CD4-positive, alpha-beta memory T cell (primary cell): ENCODE results near the gene PLXNA2. TPM values are rescaled to one million over a fixed set of nuclear protein-coding genes. Genes with fewer than 3 reads are reported as not detected.

Experiments
- CTCF ChIA-PET: fragments of 350-600 bp; sonication (Branson Sonifier 250); formaldehyde crosslinking; loops from one replicate; lab custom pipeline; 2021; ENCODE audit warnings: inconsistent platforms; ENCODE audit not compliant: partially characterized antibody; lab: Charles Lee
- POLR2A ChIA-PET: fragments of 350-600 bp; sonication (Branson Sonifier 250); formaldehyde crosslinking; loops from one replicate; lab custom pipeline; 2021; ENCODE audit not compliant: partially characterized antibody; lab: Charles Lee
- DNase-seq, 5 donors: peaks; one replicate each; pipeline versions ENCODE4 v3.0.0 to v3.0.0-alpha.2; 2020 to 2022; ENCODE audit warnings: mixed read lengths in 1 of 5
- H3K27ac ChIP-seq: one replicate; pipeline ENCODE4 v1.7.0; 2013; ENCODE audit warnings: low read depth, low read length
- H3K27me3 ChIP-seq: 2 replicates; pipeline ENCODE4 v1.7.0; 2013; ENCODE audit warnings: mild to moderate bottlenecking, low read length, moderate library complexity; ENCODE audit not compliant: insufficient read depth
- H3K36me3 ChIP-seq: 2 replicates; pipeline ENCODE4 v1.7.0; 2013; ENCODE audit warnings: mild to moderate bottlenecking, low read length, moderate library complexity; ENCODE audit not compliant: insufficient read depth
- H3K4me1 ChIP-seq: 2 replicates; pipeline ENCODE4 v1.7.0; 2013; ENCODE audit warnings: mild to moderate bottlenecking, low read length, moderate library complexity; ENCODE audit not compliant: insufficient read depth
- H3K4me3 ChIP-seq, 2 donors: one replicate each; pipeline ENCODE4 v1.7.0; 2013; ENCODE audit warnings: low read length in 2 of 2, mild to moderate bottlenecking in 1 of 2
- H3K9me3 ChIP-seq, 2 donors: one replicate each; pipeline ENCODE4 v1.7.0; 2013; ENCODE audit warnings: low read length in 2 of 2, control low read depth in 1 of 2; ENCODE audit not compliant: control insufficient read depth in 1 of 2
- H3K27ac Mint-ChIP-seq, 7 donors: one replicate each; pipeline ENCODE4 v1.8.0; 2020 to 2021; ENCODE audit warnings: mixed read lengths in 7 of 7, mild to moderate bottlenecking in 6 of 7, inconsistent platforms in 3 of 7, moderate library complexity in 3 of 7
- H3K27me3 Mint-ChIP-seq, 2 donors: one replicate each; pipeline ENCODE4 v1.8.0; 2020 to 2021; ENCODE audit warnings: mixed read lengths in 2 of 2
- H3K36me3 Mint-ChIP-seq, 2 donors: one replicate each; pipeline ENCODE4 v1.8.0; 2020 to 2021; ENCODE audit warnings: mixed read lengths in 2 of 2, inconsistent platforms in 1 of 2, mild to moderate bottlenecking in 1 of 2
- H3K4me1 Mint-ChIP-seq, 4 donors: one replicate each; pipeline ENCODE4 v1.8.0; 2020 to 2021; ENCODE audit warnings: mixed read lengths in 4 of 4, mild to moderate bottlenecking in 1 of 4
- H3K4me3 Mint-ChIP-seq, 8 donors: one replicate each; pipeline ENCODE4 v1.8.0; 2020 to 2021; ENCODE audit warnings: mixed read lengths in 8 of 8, mild to moderate bottlenecking in 7 of 8, moderate library complexity in 6 of 8, inconsistent platforms in 3 of 8
- H3K9me3 Mint-ChIP-seq, 8 donors: one replicate each; pipeline ENCODE4 v1.8.0; 2020 to 2021; ENCODE audit warnings: mixed read lengths in 8 of 8, mild to moderate bottlenecking in 5 of 8, inconsistent platforms in 3 of 8, moderate library complexity in 1 of 8
- intact Hi-C: fragments of 100-400 bp; cut with micrococcal nuclease; formaldehyde crosslinking; loops from one replicate; pipeline ENCODE4 v1.15.1; 2023
- polyA plus RNA-seq, 2 donors: library from polyadenylated mRNA; unstranded; fragments of 300-500 nt; fragmentation: Illumina TruSeq; gene quantifications; one replicate each; pipeline ENCODE4 v1.2.3, GENCODE V29; 2021
- total RNA-seq, 2 experiments: library from RNA; stranded (reverse); gene quantifications; one replicate each; pipeline ENCODE4 v1.2.3, GENCODE V29; 2021

Gene PLXNA2
- total and polyA plus RNA-seq, 4 experiments from 2014 or later = 0.10 to 4.0 (median 1.8) TPM

- Histone ChIP-seq H3K9me3 (no peaks in the 10 kb centered on the region), H3K27ac (no peak overlapping the region), H3K27me3 (no peaks in the 10 kb centered on the region), H3K36me3 (no peaks in the 10 kb centered on the region), H3K4me1 (no peaks in the 10 kb centered on the region), H3K4me3 (no peak overlapping the region)
- H3K4me1 Mint-ChIP-seq = no peaks in the 10 kb centered on the region
- no peak for DNase-seq
- ChIA-PET CTCF (interaction anchor here (0.9 to 1.9 kb wide), 5 partner anchors 8 to 112 kb away, joined by 3 to 5 read pairs (median 3); no protein-coding TSS in a partner anchor), POLR2A (no interaction called here)
- H3K9me3 Mint-ChIP-seq = no peaks in the 10 kb centered on the region
- intact Hi-C loops = no loop called here
- no peak overlapping the region for H3K27ac Mint-ChIP-seq
- H3K27me3 Mint-ChIP-seq = peaks cover 4% of the 10 kb centered on the region in 2 donors
- no peaks in the 10 kb centered on the region for H3K36me3 Mint-ChIP-seq
- no peak overlapping the region for H3K4me3 Mint-ChIP-seq
These were observed 247.5 kb downstream of the PLXNA2 start for GRCh38 chr1:207996636-207997035.

DNA sequence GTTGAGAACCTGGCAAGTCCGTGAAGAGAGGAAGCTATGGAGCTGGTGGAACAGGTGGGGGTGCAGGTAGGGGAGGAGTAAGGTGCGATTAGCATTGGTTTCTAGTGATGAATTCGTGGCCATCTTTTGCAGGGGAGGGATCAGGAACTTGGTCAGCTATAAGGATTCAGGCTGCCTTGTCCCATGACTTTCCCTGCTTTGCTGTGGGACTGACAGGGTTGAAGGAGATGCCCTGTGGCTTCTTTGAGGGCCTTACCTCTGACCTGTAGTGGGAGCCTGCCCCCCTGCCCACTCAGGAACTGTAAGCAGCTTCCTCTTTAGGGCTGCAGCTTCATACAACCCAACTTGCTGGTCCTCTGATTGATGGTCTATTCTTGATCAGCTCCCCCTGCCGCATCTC is 248.6 kb downstream of the PLXNA2 start:
- ChIA-PET CTCF (interaction anchor here (0.8 to 1.9 kb wide), 8 partner anchors 9 to 249 kb away, joined by 3 to 5 read pairs (median 3); partner anchors contain the start of gene PLXNA2), POLR2A (no interaction called here)
- Mint-ChIP-seq H3K9me3 (no peaks in the 10 kb centered on the region), H3K27me3 (peaks cover 4 to 5% of the 10 kb centered on the region in 2 donors), H3K4me3 (no peak overlapping the region), H3K27ac (no peak overlapping the region), H3K4me1 (no peaks in the 10 kb centered on the region), H3K36me3 (no peaks in the 10 kb centered on the region)
- Histone ChIP-seq H3K27ac (no peak overlapping the region), H3K4me3 (no peak overlapping the region), H3K36me3 (no peaks in the 10 kb centered on the region), H3K9me3 (no peaks in the 10 kb centered on the region), H3K4me1 (no peaks in the 10 kb centered on the region), H3K27me3 (no peaks in the 10 kb centered on the region)
- no peak for DNase-seq
- intact Hi-C loops = no loop called here

- POLR2A ChIA-PET = no interaction called here
- Mint-ChIP-seq H3K27ac (peak overlapping the region in 1 of 7 donors; percentile 2), H3K4me3 (no peak overlapping the region)
These were observed 250.4 kb downstream of the PLXNA2 start for GRCh38 chr1:207993477-207994445.

GRCh38 chr1:207992677-207993236 is 251.4 kb downstream of the PLXNA2 start:
- no peaks in the 10 kb centered on the region for H3K36me3 Mint-ChIP-seq
- Histone ChIP-seq H3K4me1 (no peaks in the 10 kb centered on the region), H3K4me3 (no peak overlapping the region), H3K36me3 (no peaks in the 10 kb centered on the region), H3K9me3 (no peaks in the 10 kb centered on the region), H3K27ac (no peak overlapping the region), H3K27me3 (no peaks in the 10 kb centered on the region)
- peaks cover 0 to 3% (median 0%) of the 10 kb centered on the region in 8 donors for H3K9me3 Mint-ChIP-seq
- no peak for DNase-seq
- POLR2A ChIA-PET = no interaction called here
- intact Hi-C loops = no loop called here
- CTCF ChIA-PET = interaction anchor here (1.1 kb wide), 1 partner anchor 252 kb away, joined by 3 read pairs; the partner anchor contains the start of gene PLXNA2
- H3K4me1 Mint-ChIP-seq = no peaks in the 10 kb centered on the region
- peaks cover 11 to 20% of the 10 kb centered on the region in 2 donors for H3K27me3 Mint-ChIP-seq
- no peak overlapping the region for H3K27ac Mint-ChIP-seq
- H3K4me3 Mint-ChIP-seq = no peak overlapping the region

More at GRCh38 chr1:207993477-207994445, 250.4 kb downstream of the PLXNA2 start:
- peaks cover 9 to 16% of the 10 kb centered on the region in 2 donors for H3K27me3 Mint-ChIP-seq
- H3K27me3 ChIP-seq = no peaks in the 10 kb centered on the region
- intact Hi-C loops = no loop called here
- no peak overlapping the region for H3K4me3 ChIP-seq
- no peak overlapping the region for H3K27ac ChIP-seq
- H3K9me3 Mint-ChIP-seq = peaks cover 0 to 3% (median 0%) of the 10 kb centered on the region in 8 donors
- no peaks in the 10 kb centered on the region for H3K9me3 ChIP-seq
- H3K36me3 Mint-ChIP-seq = no peaks in the 10 kb centered on the region
- CTCF ChIA-PET = interaction anchor here (0.9 to 1.4 kb wide), 2 partner anchors 10 to 251 kb away, joined by 3 to 4 read pairs; no protein-coding TSS in a partner anchor
- H3K4me1 Mint-ChIP-seq = no peaks in the 10 kb centered on the region
- no peak for DNase-seq
- H3K4me1 ChIP-seq = no peaks in the 10 kb centered on the region
- H3K36me3 ChIP-seq = no peaks in the 10 kb centered on the region

GRCh38 chr1:207991583-207992026 is 252.6 kb downstream of the PLXNA2 start:
- Mint-ChIP-seq H3K27me3 (peaks cover 15 to 22% of the 10 kb centered on the region in 2 donors), H3K4me3 (no peak overlapping the region), H3K36me3 (no peaks in the 10 kb centered on the region), H3K27ac (no peak overlapping the region), H3K4me1 (no peaks in the 10 kb centered on the region), H3K9me3 (peaks cover 0 to 3% (median 0%) of the 10 kb centered on the region in 8 donors)
- Histone ChIP-seq H3K27me3 (no peaks in the 10 kb centered on the region), H3K4me3 (no peak overlapping the region), H3K36me3 (no peaks in the 10 kb centered on the region), H3K27ac (no peak overlapping the region), H3K4me1 (no peaks in the 10 kb centered on the region), H3K9me3 (no peaks in the 10 kb centered on the region)
- CTCF ChIA-PET = interaction anchor here (0.7 to 1.1 kb wide), 3 partner anchors 11 to 253 kb away, joined by 3 read pairs; partner anchors contain the start of gene PLXNA2
- POLR2A ChIA-PET = no interaction called here
- intact Hi-C loops = no loop called here
- no peak for DNase-seq

DNA sequence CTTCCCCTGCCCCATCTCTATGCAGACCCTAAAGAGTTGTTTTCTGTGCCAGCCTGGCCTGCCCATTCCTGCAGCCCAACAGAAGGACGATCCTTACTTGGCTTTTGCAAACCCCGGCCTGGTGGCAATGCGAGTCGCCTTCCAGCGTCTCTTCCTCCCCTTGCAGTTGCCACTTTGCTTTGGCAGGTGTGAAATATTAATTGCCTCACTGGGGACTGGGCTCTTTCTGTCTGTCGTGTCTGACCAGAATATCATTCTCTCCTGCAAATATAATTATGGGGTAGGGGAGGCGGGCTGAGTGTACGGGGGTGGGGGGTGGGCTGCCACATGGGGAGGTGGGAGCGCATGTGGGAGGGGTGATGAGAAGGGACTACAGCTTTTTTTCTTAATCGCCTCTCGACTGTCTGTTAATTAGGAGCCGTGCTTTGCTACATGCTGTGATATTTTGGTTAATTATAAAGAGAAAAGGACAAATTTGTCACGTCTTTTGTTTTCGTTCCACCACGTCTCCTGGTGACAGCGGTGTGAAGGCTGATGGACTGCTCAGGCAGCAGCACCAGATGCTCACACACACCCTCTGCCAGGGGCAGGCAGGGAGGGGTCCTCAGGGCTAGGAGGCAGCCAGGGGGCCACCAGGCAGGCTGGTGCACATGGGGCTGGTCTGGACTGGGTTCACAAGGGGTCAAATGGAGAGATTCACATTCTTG is 253.2 kb downstream of the PLXNA2 start:
- no peak for DNase-seq
- Histone ChIP-seq H3K9me3 (no peaks in the 10 kb centered on the region), H3K4me3 (no peak overlapping the region), H3K27me3 (no peaks in the 10 kb centered on the region), H3K4me1 (no peaks in the 10 kb centered on the region), H3K27ac (no peak overlapping the region), H3K36me3 (no peaks in the 10 kb centered on the region)
- no peaks in the 10 kb centered on the region for H3K4me1 Mint-ChIP-seq
- no peaks in the 10 kb centered on the region for H3K36me3 Mint-ChIP-seq
- intact Hi-C loops = no loop called here
- H3K9me3 Mint-ChIP-seq = peaks cover 0 to 3% (median 0%) of the 10 kb centered on the region in 8 donors
- H3K27ac Mint-ChIP-seq = no peak overlapping the region
- no peak overlapping the region for H3K4me3 Mint-ChIP-seq
- CTCF ChIA-PET = interaction anchor here (0.7 to 1.0 kb wide), 2 partner anchors 11 to 28 kb away, joined by 3 read pairs; no protein-coding TSS in a partner anchor
- peaks cover 15 to 22% of the 10 kb centered on the region in 2 donors for H3K27me3 Mint-ChIP-seq
- POLR2A ChIA-PET = no interaction called here
